Purkinje cell (primary cell): ENCODE measurements around the gene DNAAF6. TPM values are rescaled to one million over a fixed set of nuclear protein-coding genes. Genes with fewer than 3 reads are reported as not detected.

Experiments used
- polyA plus RNA-seq: library from polyadenylated mRNA; unstranded; fragments of >200 nt; fragmentation: Nextera tagmentation; gene quantifications from 2 replicates; pipeline ENCODE4 v1.2.1, GENCODE V29; 2014

DNAAF6 gene
- not detected in 2 replicates for polyA plus RNA-seq

GRCh38 chrX:107205770-107206696 is at the start of gene DNAAF6, which contains the start of gene NUP62CL:
TSS of gene DNAAF6 (plus strand) at chrX:107206611. CDS start at chrX:107212876, 6,265 bp downstream.
TSS of gene NUP62CL (minus strand) at chrX:107206433. CDS start at chrX:107175146, 31,287 bp downstream.

Other genes starting within 250 kb of the DNAAF6 start
- 0.63 and 1.3 TPM in 2 replicates for gene MORC4, start 206.4 kb upstream of the DNAAF6 start, polyA plus RNA-seq
- 15.4 and 27.7 TPM in 2 replicates for gene RBM41, start 87.8 kb upstream of the DNAAF6 start, polyA plus RNA-seq
- gene NUP62CL, start 178 bp upstream of the DNAAF6 start, polyA plus RNA-seq: 2.2 and 3.8 TPM in 2 replicates
- gene FRMPD3, start 243.0 kb downstream of the DNAAF6 start, polyA plus RNA-seq: 0.53 and 1.0 TPM in 2 replicates